Measurements from ENCODE around the gene ENGASE.

The ENGASE gene

GRCh38 chr17:79097226-79098055 is 22.8 kb downstream of the ENGASE start:
- H3K4ac ChIP-seq (ENCODE audit: low read length), result no peak overlapping the region
- H3K27ac ChIP-seq (replicated peaks; ENCODE audit: low read length), result no peak overlapping the region
- no peak overlapping the region for H3K23ac ChIP-seq (ENCODE audit: low read depth, low read length, poor library complexity)
- H2BK5ac ChIP-seq (ENCODE audit: low read length), result peak overlapping the region; percentile 19
- DNase-seq (ENCODE audit: low spot score), result no peak
- H2BK12ac ChIP-seq (ENCODE audit: low read length), result no peak overlapping the region
- no peaks in the 10 kb centered on the region for H3K9me3 ChIP-seq (replicated peaks in 1 of 2; ENCODE audit: control insufficient read depth in 2 of 2, insufficient read depth in 1 of 2, low read depth in 1 of 2, low read length in 2 of 2)
- H3K4me3 ChIP-seq (ENCODE audit: low read length in 2 of 2), result no peak overlapping the region
- no CpG with 5 or more reads among the region's 52 CpGs for WGBS, 2 donors (ENCODE audit: extremely low coverage in 2 of 2, insufficient read length in 2 of 2, insufficient replicate concordance in 1 of 2)
- no peak overlapping the region for H4K91ac ChIP-seq (ENCODE audit: low read depth, low read length, poor library complexity)
- H3K9ac ChIP-seq (ENCODE audit: low read depth, low read length, poor library complexity), result no peak overlapping the region
- no peak overlapping the region for H4K8ac ChIP-seq (ENCODE audit: low read depth, low read length)
- no peak overlapping the region for H2AFZ ChIP-seq (ENCODE audit: low read length)
- H3K36me3 ChIP-seq (replicated peaks in 1 of 2; ENCODE audit: control insufficient read depth in 2 of 2, insufficient read depth in 2 of 2, low read length in 2 of 2), result no peaks in the 10 kb centered on the region
- no peak overlapping the region for H3K14ac ChIP-seq (ENCODE audit: low read length)
- peak overlapping the region; percentile 75 for H2AK5ac ChIP-seq (ENCODE audit: low read depth, low read length)
- H3K79me1 ChIP-seq (ENCODE audit: low read depth, low read length), result no peaks in the 10 kb centered on the region
- no peak overlapping the region for H2BK15ac ChIP-seq (ENCODE audit: low read length)
- peak overlapping the region; percentile 40 for H3K4me2 ChIP-seq (ENCODE audit: insufficient read depth, low read length, poor library complexity, severe bottlenecking)
- no peak overlapping the region for H2BK120ac ChIP-seq (ENCODE audit: low read depth, low read length)
- H3K4me1 ChIP-seq (ENCODE audit: control insufficient read depth in 2 of 2, insufficient read depth in 1 of 2, low read depth in 1 of 2, low read length in 2 of 2), result peaks cover 0 to 13% of the 10 kb centered on the region in 2 donors
- peak overlapping the region; percentile 77 for H3K18ac ChIP-seq (ENCODE audit: low read length)
- H3K27me3 ChIP-seq (ENCODE audit: control insufficient read depth in 3 of 3, insufficient read depth in 3 of 3, low read depth in 1 of 3, low read length in 3 of 3), result peaks cover 0 to 60% (median 2%) of the 10 kb centered on the region in 3 experiments

GRCh38 chr17:79098282-79098867 is 23.8 kb downstream of the ENGASE start:
- H2AK5ac ChIP-seq (ENCODE audit: low read depth, low read length), result peak overlapping the region; percentile 75
- H4K91ac ChIP-seq (ENCODE audit: low read depth, low read length, poor library complexity), result peak overlapping the region; percentile 24
- no CpG with 5 or more reads among the region's 16 CpGs for whole genome bisulfite sequencing, 2 donors (ENCODE audit: extremely low coverage in 2 of 2, insufficient read length in 2 of 2, insufficient replicate concordance in 1 of 2)
- peak overlapping the region; percentile 44 for H2BK120ac ChIP-seq (ENCODE audit: low read depth, low read length)
- peaks cover 0 to 67% (median 2%) of the 10 kb centered on the region in 3 experiments for H3K27me3 ChIP-seq (ENCODE audit: control insufficient read depth in 3 of 3, insufficient read depth in 3 of 3, low read depth in 1 of 3, low read length in 3 of 3)
- no peak for DNase-seq (ENCODE audit: low spot score)
- H2BK12ac ChIP-seq (ENCODE audit: low read length), result no peak overlapping the region
- H2BK5ac ChIP-seq (ENCODE audit: low read length), result peak overlapping the region; percentile 19
- H3K9ac ChIP-seq (ENCODE audit: low read depth, low read length, poor library complexity), result no peak overlapping the region
- H3K4ac ChIP-seq (ENCODE audit: low read length), result no peak overlapping the region
- no peak overlapping the region for H3K4me3 ChIP-seq (ENCODE audit: low read length in 2 of 2)
- H2AFZ ChIP-seq (ENCODE audit: low read length), result no peak overlapping the region
- H3K4me2 ChIP-seq (ENCODE audit: insufficient read depth, low read length, poor library complexity, severe bottlenecking), result no peak overlapping the region
- no peaks in the 10 kb centered on the region for H3K9me3 ChIP-seq (replicated peaks in 1 of 2; ENCODE audit: control insufficient read depth in 2 of 2, insufficient read depth in 1 of 2, low read depth in 1 of 2, low read length in 2 of 2)
- no peaks in the 10 kb centered on the region for H3K79me1 ChIP-seq (ENCODE audit: low read depth, low read length)
- no peak overlapping the region for H4K8ac ChIP-seq (ENCODE audit: low read depth, low read length)
- H2BK15ac ChIP-seq (ENCODE audit: low read length), result peak overlapping the region; percentile 7
- peak overlapping the region; percentile 68 for H3K23ac ChIP-seq (ENCODE audit: low read depth, low read length, poor library complexity)
- H3K36me3 ChIP-seq (replicated peaks in 1 of 2; ENCODE audit: control insufficient read depth in 2 of 2, insufficient read depth in 2 of 2, low read length in 2 of 2), result no peaks in the 10 kb centered on the region
- peak overlapping the region; percentile 83 for H3K18ac ChIP-seq (ENCODE audit: low read length)
- peaks cover 0 to 12% of the 10 kb centered on the region in 2 donors for H3K4me1 ChIP-seq (ENCODE audit: control insufficient read depth in 2 of 2, insufficient read depth in 1 of 2, low read depth in 1 of 2, low read length in 2 of 2)
- no peak overlapping the region for H3K27ac ChIP-seq (replicated peaks; ENCODE audit: low read length)
- H3K14ac ChIP-seq (ENCODE audit: low read length), result peak overlapping the region; percentile 17

- H3K14ac ChIP-seq (ENCODE audit: low read length), result no peak overlapping the region
- peak overlapping the region; percentile 1 for H2AK5ac ChIP-seq (ENCODE audit: low read depth, low read length)
- no peak overlapping the region for H4K91ac ChIP-seq (ENCODE audit: low read depth, low read length, poor library complexity)
- peaks cover 0 to 75% (median 2%) of the 10 kb centered on the region in 3 experiments for H3K27me3 ChIP-seq (ENCODE audit: control insufficient read depth in 3 of 3, insufficient read depth in 3 of 3, low read depth in 1 of 3, low read length in 3 of 3)
- H3K36me3 ChIP-seq (replicated peaks in 1 of 2; ENCODE audit: control insufficient read depth in 2 of 2, insufficient read depth in 2 of 2, low read length in 2 of 2), result no peaks in the 10 kb centered on the region
- no peaks in the 10 kb centered on the region for H3K9me3 ChIP-seq (replicated peaks in 1 of 2; ENCODE audit: control insufficient read depth in 2 of 2, insufficient read depth in 1 of 2, low read depth in 1 of 2, low read length in 2 of 2)
- H3K27ac ChIP-seq (replicated peaks; ENCODE audit: low read length), result no peak overlapping the region
- peak overlapping the region; percentile 19 for H2BK5ac ChIP-seq (ENCODE audit: low read length)
- no peak overlapping the region for H3K4me2 ChIP-seq (ENCODE audit: insufficient read depth, low read length, poor library complexity, severe bottlenecking)
- H4K8ac ChIP-seq (ENCODE audit: low read depth, low read length), result no peak overlapping the region
- H2AFZ ChIP-seq (ENCODE audit: low read length), result no peak overlapping the region
- H3K23ac ChIP-seq (ENCODE audit: low read depth, low read length, poor library complexity), result no peak overlapping the region
- no peak overlapping the region for H3K4ac ChIP-seq (ENCODE audit: low read length)
- no peak overlapping the region for H2BK120ac ChIP-seq (ENCODE audit: low read depth, low read length)
- DNase-seq (ENCODE audit: low spot score), result no peak
- no peak overlapping the region for H3K9ac ChIP-seq (ENCODE audit: low read depth, low read length, poor library complexity)
- H2BK12ac ChIP-seq (ENCODE audit: low read length), result no peak overlapping the region
- no peak overlapping the region for H3K4me3 ChIP-seq (ENCODE audit: low read length in 2 of 2)
- H2BK15ac ChIP-seq (ENCODE audit: low read length), result peak overlapping the region; percentile 46
- WGBS, 2 donors (ENCODE audit: extremely low coverage in 2 of 2, insufficient read length in 2 of 2, insufficient replicate concordance in 1 of 2), result no CpG with 5 or more reads among the region's 18 CpGs
- peaks cover 0 to 10% of the 10 kb centered on the region in 2 donors for H3K4me1 ChIP-seq (ENCODE audit: control insufficient read depth in 2 of 2, insufficient read depth in 1 of 2, low read depth in 1 of 2, low read length in 2 of 2)
- no peaks in the 10 kb centered on the region for H3K79me1 ChIP-seq (ENCODE audit: low read depth, low read length)
- no peak overlapping the region for H3K18ac ChIP-seq (ENCODE audit: low read length)
These were observed 25.8 kb downstream of the ENGASE start for GRCh38 chr17:79100405-79100804.

GRCh38 chr17:79101111-79101673 is 26.6 kb downstream of the ENGASE start:
- Histone ChIP-seq H3K27me3 (ENCODE audit: control insufficient read depth in 3 of 3, insufficient read depth in 3 of 3, low read depth in 1 of 3, low read length in 3 of 3) (peaks cover 0 to 77% (median 2%) of the 10 kb centered on the region in 3 experiments), H4K8ac (ENCODE audit: low read depth, low read length) (no peak overlapping the region), H3K4ac (ENCODE audit: low read length) (peak overlapping the region; percentile 53), H3K9ac (ENCODE audit: low read depth, low read length, poor library complexity) (no peak overlapping the region), H3K36me3 (replicated peaks in 1 of 2; ENCODE audit: control insufficient read depth in 2 of 2, insufficient read depth in 2 of 2, low read length in 2 of 2) (no peaks in the 10 kb centered on the region), H3K14ac (ENCODE audit: low read length) (peak overlapping the region; percentile 82), H4K91ac (ENCODE audit: low read depth, low read length, poor library complexity) (no peak overlapping the region), H3K18ac (ENCODE audit: low read length) (peak overlapping the region; percentile 85), H3K4me1 (ENCODE audit: control insufficient read depth in 2 of 2, insufficient read depth in 1 of 2, low read depth in 1 of 2, low read length in 2 of 2) (peaks cover 0 to 10% of the 10 kb centered on the region in 2 donors), H3K4me3 (ENCODE audit: low read length in 2 of 2) (no peak overlapping the region), H2BK12ac (ENCODE audit: low read length) (peak overlapping the region; percentile 58), H2BK120ac (ENCODE audit: low read depth, low read length) (no peak overlapping the region), H3K9me3 (replicated peaks in 1 of 2; ENCODE audit: control insufficient read depth in 2 of 2, insufficient read depth in 1 of 2, low read depth in 1 of 2, low read length in 2 of 2) (no peaks in the 10 kb centered on the region), H3K27ac (replicated peaks; ENCODE audit: low read length) (no peak overlapping the region), H2AFZ (ENCODE audit: low read length) (no peak overlapping the region), H2BK5ac (ENCODE audit: low read length) (no peak overlapping the region), H3K79me1 (ENCODE audit: low read depth, low read length) (no peaks in the 10 kb centered on the region), H2AK5ac (ENCODE audit: low read depth, low read length) (peak overlapping the region; percentile 97), H2BK15ac (ENCODE audit: low read length) (peak overlapping the region; percentile 46), H3K4me2 (ENCODE audit: insufficient read depth, low read length, poor library complexity, severe bottlenecking) (no peak overlapping the region), H3K23ac (ENCODE audit: low read depth, low read length, poor library complexity) (no peak overlapping the region)
- DNase-seq (ENCODE audit: low spot score), result no peak
- WGBS, 2 donors (ENCODE audit: extremely low coverage in 2 of 2, insufficient read length in 2 of 2, insufficient replicate concordance in 1 of 2), result no CpG with 5 or more reads among the region's 13 CpGs

Data from neuronal stem cell (in vitro differentiated cells).